ENCODE data around the gene RD3L.
A peak's percentile ranks its signal among the peaks of the same experiment; 100 is the strongest.
"Not testable (repeated sequence)": the region's sequence is repeated elsewhere in the genome, so short reads cannot be mapped to it uniquely, and the experiment has no call there.

Gene RD3L

DNA sequence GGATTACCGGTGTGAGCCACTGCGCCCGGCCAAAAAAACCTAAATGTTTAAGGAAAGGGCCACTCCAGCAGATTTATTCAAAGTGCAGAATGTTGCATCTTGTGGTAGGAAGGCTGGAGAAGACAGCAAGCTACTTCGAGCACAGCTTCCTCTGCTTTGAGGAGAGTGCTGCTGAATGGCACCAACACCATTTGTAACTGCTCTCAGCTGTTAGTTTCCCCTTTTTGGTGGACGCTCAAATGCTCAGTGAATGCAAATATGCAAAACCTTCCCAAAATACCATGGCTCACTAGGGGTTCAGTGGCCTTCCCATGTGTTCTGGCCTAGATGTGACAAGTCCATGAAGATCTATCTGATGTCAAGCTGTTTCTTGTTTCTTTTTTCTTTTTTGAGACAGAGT lies 17.0 kb downstream of the RD3L start:
- H3K36me3 ChIP-seq (ENCODE audit: insufficient read depth, low read length): no peaks in the 10 kb centered on the region
- no peaks in the 10 kb centered on the region for H3K9me3 ChIP-seq (ENCODE audit: low read length)
- H3K9ac ChIP-seq (ENCODE audit: low read length): no peak overlapping the region
- H3K27me3 ChIP-seq (ENCODE audit: control insufficient read depth in 1 of 2, insufficient read depth in 2 of 2, low read length in 2 of 2): no peaks in the 10 kb centered on the region
- H3K27ac ChIP-seq (ENCODE audit: low read depth, low read length): no peak overlapping the region
- H3K4me1 ChIP-seq (ENCODE audit: insufficient read depth, low read length): no peaks in the 10 kb centered on the region
- H3K4me3 ChIP-seq (ENCODE audit: low read depth in 1 of 2, low read length in 2 of 2): no peak overlapping the region

DNA sequence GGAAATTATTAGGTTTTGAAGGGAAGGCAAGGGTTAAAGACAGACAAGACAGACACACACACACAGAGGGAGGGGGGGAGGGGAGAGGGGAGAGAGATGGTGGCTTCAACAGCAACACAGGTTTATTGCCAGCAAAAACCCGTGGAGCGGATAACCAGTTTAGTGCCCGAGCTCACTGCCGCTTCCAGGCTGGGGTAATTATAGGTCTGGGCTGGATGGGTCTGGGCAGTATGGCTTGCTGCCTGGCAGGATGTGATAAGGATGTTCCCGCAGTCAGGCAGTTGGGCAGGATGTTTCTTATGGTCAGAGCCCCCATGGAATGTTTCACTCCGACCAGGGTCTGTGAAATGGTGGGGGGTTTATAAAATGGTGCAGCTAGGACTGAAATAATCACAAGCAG lies 18.5 kb downstream of the RD3L start:
- Histone ChIP-seq H3K27ac (ENCODE audit: low read depth, low read length) (no peak overlapping the region), H3K27me3 (ENCODE audit: control insufficient read depth in 1 of 2, insufficient read depth in 2 of 2, low read length in 2 of 2) (no peaks in the 10 kb centered on the region), H3K9ac (ENCODE audit: low read length) (no peak overlapping the region), H3K36me3 (ENCODE audit: insufficient read depth, low read length) (no peaks in the 10 kb centered on the region), H3K9me3 (ENCODE audit: low read length) (no peaks in the 10 kb centered on the region), H3K4me3 (ENCODE audit: low read depth in 1 of 2, low read length in 2 of 2) (no peak overlapping the region), H3K4me1 (ENCODE audit: insufficient read depth, low read length) (peaks cover 7% of the 10 kb centered on the region)

DNA sequence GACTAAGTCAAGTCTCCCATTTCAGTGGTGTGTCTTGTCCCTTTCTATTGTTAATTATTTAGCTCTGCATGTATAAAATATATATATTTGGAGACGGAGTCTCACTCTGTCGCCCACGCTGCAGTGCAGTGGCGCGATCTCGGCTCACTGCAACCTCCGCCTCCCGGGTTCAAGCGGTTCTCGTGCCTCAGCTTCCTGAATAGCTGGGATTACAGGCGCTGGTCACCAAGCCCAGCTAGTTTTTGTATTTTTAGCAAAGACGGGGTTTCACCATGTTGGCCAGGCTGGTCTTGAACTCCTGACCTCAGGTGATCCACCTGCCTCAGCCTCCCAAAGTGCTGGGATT lies 20.5 kb downstream of the RD3L start:
- not testable (repeated sequence) for H3K36me3 ChIP-seq (ENCODE audit: insufficient read depth, low read length); H3K27me3 ChIP-seq (ENCODE audit: control insufficient read depth in 1 of 2, insufficient read depth in 2 of 2, low read length in 2 of 2); H3K9me3 ChIP-seq (ENCODE audit: low read length); H3K27ac ChIP-seq (ENCODE audit: low read depth, low read length); H3K4me3 ChIP-seq (ENCODE audit: low read depth in 1 of 2, low read length in 2 of 2); H3K9ac ChIP-seq (ENCODE audit: low read length)
- H3K4me1 ChIP-seq (ENCODE audit: insufficient read depth, low read length): peaks cover 16% of the 10 kb centered on the region

DNA sequence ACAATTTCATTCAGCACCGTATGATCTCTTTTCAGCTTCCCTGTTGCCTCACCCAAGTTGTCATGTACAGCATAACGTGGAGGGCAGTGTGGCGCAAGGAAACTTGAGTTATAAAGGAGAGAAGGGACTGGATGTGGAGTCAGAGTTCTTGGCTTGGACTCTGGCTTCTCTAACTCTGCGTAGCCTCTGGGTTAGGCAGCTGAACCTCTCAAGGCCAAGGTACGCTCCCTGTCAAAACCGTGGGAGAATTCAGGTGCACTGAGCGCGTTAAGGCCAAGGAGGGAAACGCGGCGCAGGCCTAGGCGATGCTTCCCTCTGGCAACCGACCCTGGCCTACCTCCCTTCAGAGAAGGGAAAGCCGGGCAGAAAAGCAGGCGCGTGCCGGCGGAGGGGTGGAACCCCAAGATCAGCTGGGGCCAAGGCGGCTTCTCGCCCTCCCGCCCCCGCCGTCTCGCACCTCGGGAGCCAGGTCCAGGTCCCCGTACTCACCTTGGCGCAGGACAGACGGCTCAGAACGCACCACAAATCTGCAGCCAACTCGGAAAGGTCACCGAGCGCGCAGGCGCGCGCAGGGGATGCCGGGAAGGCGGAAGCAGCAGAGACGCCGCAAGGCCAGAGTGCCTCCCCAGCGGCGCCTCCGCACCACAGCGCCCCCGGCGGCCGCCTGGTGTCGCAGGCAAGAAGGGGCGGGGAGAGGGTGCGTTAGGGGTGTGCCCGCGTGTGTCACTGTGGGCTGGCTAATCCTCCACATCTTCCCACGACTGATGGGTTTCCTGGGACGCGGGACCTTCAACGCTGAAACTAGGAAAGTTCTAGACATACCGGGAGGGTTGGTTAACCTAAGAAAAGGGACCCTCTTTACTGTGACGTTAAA lies 21.1 kb downstream of the RD3L start:
- Histone ChIP-seq H3K4me1 (ENCODE audit: insufficient read depth, low read length) (peaks cover 16% of the 10 kb centered on the region), H3K9me3 (ENCODE audit: low read length) (no peaks in the 10 kb centered on the region), H3K4me3 (ENCODE audit: low read depth in 1 of 2, low read length in 2 of 2) (peak overlapping the region; percentile 80 to 99), H3K9ac (ENCODE audit: low read length) (peak overlapping the region; percentile 96), H3K27me3 (ENCODE audit: control insufficient read depth in 1 of 2, insufficient read depth in 2 of 2, low read length in 2 of 2) (no peaks in the 10 kb centered on the region), H3K27ac (ENCODE audit: low read depth, low read length) (peak overlapping the region; percentile 75), H3K36me3 (ENCODE audit: insufficient read depth, low read length) (peaks cover 9% of the 10 kb centered on the region)

DNA sequence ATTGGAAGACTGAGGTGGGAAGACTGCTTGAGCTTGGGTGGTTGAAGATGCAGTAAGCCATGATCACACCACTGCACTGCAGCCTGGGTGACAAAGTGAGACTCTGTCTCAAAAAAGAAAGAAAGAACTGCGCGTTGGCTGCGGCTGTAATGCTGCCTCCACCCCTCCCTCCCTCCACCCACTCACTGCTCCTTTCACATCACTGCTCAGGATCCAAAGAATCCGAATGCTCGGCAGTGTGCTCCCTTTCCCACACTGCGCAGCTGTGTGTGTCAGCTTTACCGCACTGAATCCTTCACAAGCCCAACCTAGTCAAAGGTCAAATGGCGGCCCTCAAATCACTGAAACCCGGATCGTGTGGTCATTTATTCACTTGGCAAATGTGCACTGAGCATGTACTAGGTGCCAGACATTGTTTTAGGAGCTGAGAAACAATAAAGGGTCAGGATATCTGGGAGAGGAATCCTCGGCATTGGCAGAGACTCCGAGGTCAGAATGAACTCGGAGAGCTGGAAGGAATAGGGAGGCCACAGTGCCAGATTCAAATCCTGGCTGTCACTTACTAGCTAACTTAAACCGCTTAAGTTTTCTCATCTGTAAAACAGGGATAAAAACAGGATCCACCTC lies 25.6 kb downstream of the RD3L start:
- Histone ChIP-seq H3K27me3 (ENCODE audit: control insufficient read depth in 1 of 2, insufficient read depth in 2 of 2, low read length in 2 of 2) (no peaks in the 10 kb centered on the region), H3K36me3 (ENCODE audit: insufficient read depth, low read length) (peaks cover 33% of the 10 kb centered on the region), H3K9ac (ENCODE audit: low read length) (no peak overlapping the region), H3K4me1 (ENCODE audit: insufficient read depth, low read length) (peaks cover 16% of the 10 kb centered on the region), H3K4me3 (ENCODE audit: low read depth in 1 of 2, low read length in 2 of 2) (no peak overlapping the region), H3K27ac (ENCODE audit: low read depth, low read length) (no peak overlapping the region), H3K9me3 (ENCODE audit: low read length) (no peaks in the 10 kb centered on the region)

DNA sequence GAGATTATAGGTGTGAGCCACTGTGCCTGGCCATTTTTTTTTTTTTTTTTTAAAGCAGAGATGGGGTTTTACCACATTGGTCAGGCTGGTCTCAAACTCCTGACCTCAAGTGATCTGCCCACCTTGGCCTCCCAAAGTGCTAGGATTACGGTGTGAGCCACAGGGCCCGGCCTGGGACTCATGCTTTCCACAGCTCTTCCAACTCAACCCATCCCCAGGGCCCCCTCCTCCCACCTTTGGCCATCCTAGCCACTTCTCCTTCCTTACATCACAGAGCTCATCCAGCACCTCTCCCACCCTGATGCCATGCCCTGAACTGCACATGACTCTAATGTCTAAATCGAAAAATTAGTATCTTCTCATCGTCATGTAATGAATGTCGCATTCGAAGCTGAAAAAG lies 26.7 kb downstream of the RD3L start:
- Histone ChIP-seq H3K9me3 (ENCODE audit: low read length) (no peaks in the 10 kb centered on the region), H3K27me3 (ENCODE audit: control insufficient read depth in 1 of 2, insufficient read depth in 2 of 2, low read length in 2 of 2) (no peaks in the 10 kb centered on the region), H3K4me3 (ENCODE audit: low read depth in 1 of 2, low read length in 2 of 2) (no peak overlapping the region), H3K4me1 (ENCODE audit: insufficient read depth, low read length) (peaks cover 16% of the 10 kb centered on the region), H3K9ac (ENCODE audit: low read length) (no peak overlapping the region), H3K36me3 (ENCODE audit: insufficient read depth, low read length) (peaks cover 42% of the 10 kb centered on the region), H3K27ac (ENCODE audit: low read depth, low read length) (no peak overlapping the region)

DNA sequence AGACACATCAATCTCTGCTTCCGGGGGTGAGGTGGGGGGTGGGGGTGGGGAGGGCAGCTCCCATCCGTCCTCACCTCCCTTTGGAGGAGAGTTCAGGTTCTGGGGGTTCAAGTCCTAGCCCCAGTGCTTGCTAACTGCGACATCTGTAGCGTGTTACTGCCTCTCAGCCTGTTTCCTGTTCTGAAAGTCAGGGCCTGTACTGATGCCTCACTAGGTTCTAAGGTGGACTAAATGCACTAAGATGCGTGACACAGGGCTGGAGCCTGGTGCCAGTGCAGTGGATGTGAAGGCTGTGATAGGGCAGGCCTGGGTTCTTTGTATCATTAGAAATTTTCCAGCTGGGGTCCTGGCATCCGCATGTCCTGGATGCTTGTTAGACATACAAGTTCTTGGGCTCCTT lies 31.3 kb downstream of the RD3L start:
- H3K9ac ChIP-seq (ENCODE audit: low read length): no peak overlapping the region
- H3K4me3 ChIP-seq (ENCODE audit: low read depth in 1 of 2, low read length in 2 of 2): no peak overlapping the region
- H3K27me3 ChIP-seq (ENCODE audit: control insufficient read depth in 1 of 2, insufficient read depth in 2 of 2, low read length in 2 of 2): no peaks in the 10 kb centered on the region
- no peak overlapping the region for H3K27ac ChIP-seq (ENCODE audit: low read depth, low read length)
- no peaks in the 10 kb centered on the region for H3K9me3 ChIP-seq (ENCODE audit: low read length)
- peaks cover 11% of the 10 kb centered on the region for H3K4me1 ChIP-seq (ENCODE audit: insufficient read depth, low read length)
- peaks cover 33% of the 10 kb centered on the region for H3K36me3 ChIP-seq (ENCODE audit: insufficient read depth, low read length)

DNA sequence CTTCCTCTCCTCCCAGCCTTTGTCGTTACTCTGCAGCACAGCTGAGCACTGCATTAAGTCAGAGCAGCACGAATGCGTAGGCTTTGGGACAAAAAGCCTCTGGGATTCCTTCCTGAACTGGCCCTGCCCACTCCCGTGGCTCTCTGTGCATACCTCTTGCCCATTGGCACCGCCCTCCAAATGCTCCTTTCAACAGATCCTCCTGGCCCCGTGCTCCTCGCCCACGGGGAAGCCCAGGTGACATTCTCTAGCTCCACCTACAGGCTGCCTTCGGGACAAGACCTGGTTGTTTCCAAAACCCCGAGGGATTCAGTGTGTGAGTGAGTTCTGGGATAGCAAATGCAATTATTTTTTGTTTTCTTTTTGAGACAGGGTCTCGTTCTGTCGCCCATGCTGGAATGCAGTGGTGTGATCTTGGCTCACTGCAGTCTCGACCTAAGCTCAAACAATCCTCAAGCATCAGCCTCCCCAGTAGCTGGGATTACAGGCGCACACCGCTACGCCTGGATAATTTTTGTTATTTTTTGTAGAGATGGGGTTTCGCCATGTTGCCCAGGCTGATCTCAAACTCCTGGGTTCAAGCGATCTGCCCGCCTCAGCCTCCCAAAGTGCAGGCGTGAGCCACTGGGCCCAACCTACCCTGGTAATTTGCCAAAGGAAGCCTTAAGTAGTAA lies 31.9 kb downstream of the RD3L start:
- Histone ChIP-seq H3K36me3 (ENCODE audit: insufficient read depth, low read length) (peaks cover 33% of the 10 kb centered on the region), H3K27ac (ENCODE audit: low read depth, low read length) (no peak overlapping the region), H3K27me3 (ENCODE audit: control insufficient read depth in 1 of 2, insufficient read depth in 2 of 2, low read length in 2 of 2) (no peaks in the 10 kb centered on the region), H3K4me3 (ENCODE audit: low read depth in 1 of 2, low read length in 2 of 2) (peak overlapping the region in 1 of 2 donors; percentile 44), H3K9me3 (ENCODE audit: low read length) (no peaks in the 10 kb centered on the region), H3K4me1 (ENCODE audit: insufficient read depth, low read length) (peaks cover 11% of the 10 kb centered on the region), H3K9ac (ENCODE audit: low read length) (no peak overlapping the region)

DNA sequence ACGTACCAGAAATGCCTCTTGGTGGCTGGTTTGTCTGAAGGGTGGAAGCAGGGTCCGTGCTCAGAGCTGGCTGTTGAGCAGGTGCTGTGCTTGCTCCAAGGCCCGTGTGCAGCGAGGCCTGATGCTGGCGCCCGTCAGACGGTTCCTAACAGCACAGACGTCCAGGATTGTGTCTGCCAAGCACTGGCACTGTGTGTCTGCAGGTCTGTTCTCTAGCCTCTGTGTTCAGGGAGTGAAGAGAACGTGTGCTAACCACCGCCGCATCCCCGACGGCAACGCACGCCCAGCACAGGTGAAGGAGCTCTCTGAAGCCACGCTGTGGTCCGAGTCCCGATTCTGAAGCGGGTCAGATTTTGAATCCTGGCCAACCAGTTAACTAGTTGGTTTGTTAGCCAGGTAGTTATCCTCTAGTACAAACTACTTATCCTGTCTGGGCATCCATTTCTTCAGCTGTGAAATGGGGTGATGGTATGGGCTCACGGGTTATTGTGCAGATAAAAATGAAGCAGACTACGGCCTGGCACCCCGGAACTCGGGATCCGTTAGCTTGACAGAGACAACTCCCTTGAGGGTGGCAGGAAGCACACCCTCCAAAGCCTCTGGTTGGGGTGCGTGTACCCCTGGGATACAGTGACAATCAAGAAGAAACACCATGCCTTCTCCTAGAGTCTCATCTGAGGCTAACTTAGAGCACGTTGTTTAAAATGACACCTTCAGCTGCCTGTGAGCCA lies 32.6 kb downstream of the RD3L start:
- Histone ChIP-seq H3K9ac (ENCODE audit: low read length) (no peak overlapping the region), H3K4me1 (ENCODE audit: insufficient read depth, low read length) (peaks cover 11% of the 10 kb centered on the region), H3K27me3 (ENCODE audit: control insufficient read depth in 1 of 2, insufficient read depth in 2 of 2, low read length in 2 of 2) (no peaks in the 10 kb centered on the region), H3K36me3 (ENCODE audit: insufficient read depth, low read length) (peaks cover 33% of the 10 kb centered on the region), H3K27ac (ENCODE audit: low read depth, low read length) (no peak overlapping the region), H3K9me3 (ENCODE audit: low read length) (no peaks in the 10 kb centered on the region), H3K4me3 (ENCODE audit: low read depth in 1 of 2, low read length in 2 of 2) (peak overlapping the region in 1 of 2 donors; percentile 44)

DNA sequence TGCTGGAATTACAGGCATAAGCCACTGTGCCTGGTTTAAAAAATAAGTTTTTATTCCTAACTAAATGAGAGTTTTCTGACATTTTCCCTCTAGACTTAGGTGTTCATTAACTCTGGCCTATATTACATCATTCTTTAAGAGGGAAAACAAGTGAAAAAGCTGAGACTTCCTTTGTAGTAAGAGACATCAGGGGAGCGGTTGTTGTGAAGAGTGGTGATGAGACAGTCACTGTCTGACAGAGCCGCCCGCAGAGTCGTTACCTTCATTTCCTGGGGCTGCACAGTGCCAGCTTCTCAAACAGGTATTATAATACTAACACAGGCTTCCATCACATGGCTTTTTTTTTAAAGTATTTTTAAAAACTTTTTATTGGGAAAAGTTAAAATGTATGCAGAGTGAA lies 33.7 kb downstream of the RD3L start:
- H3K9me3 ChIP-seq (ENCODE audit: low read length): no peaks in the 10 kb centered on the region
- no peak overlapping the region for H3K9ac ChIP-seq (ENCODE audit: low read length)
- H3K27me3 ChIP-seq (ENCODE audit: control insufficient read depth in 1 of 2, insufficient read depth in 2 of 2, low read length in 2 of 2): no peaks in the 10 kb centered on the region
- no peak overlapping the region for H3K4me3 ChIP-seq (ENCODE audit: low read depth in 1 of 2, low read length in 2 of 2)
- peaks cover 23% of the 10 kb centered on the region for H3K36me3 ChIP-seq (ENCODE audit: insufficient read depth, low read length)
- peaks cover 11% of the 10 kb centered on the region for H3K4me1 ChIP-seq (ENCODE audit: insufficient read depth, low read length)
- no peak overlapping the region for H3K27ac ChIP-seq (ENCODE audit: low read depth, low read length)

DNA sequence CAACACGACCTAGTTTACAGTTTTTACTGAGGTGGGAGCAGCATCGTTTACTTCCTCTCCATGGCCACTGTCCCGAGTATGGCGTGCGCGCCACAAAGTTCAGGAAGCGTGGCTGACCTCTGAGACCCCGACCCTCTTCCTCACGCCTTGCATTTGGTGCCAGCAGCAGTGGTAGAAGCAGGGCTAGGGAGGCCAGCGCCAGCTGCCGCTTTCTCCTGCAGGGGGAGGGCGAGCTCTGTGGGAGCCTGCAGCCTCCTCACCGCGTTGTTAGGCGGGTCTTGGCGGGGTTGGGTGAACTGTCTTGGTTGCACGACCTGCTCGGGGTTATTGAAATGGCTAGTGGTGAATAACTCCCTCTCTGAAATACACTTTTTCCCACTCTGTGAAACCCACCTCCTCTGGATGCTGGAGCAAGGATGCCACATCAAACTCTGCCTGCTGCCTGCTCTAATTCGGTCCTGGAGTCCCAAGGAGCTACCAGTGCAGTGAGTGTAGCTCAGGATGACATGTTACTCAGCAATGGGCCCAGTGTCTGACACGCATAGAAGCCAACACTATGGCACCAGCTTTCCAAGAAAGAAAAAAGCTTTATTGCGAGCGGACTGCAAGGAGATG lies 36.4 kb downstream of the RD3L start:
- H3K9me3 ChIP-seq (ENCODE audit: low read length): no peaks in the 10 kb centered on the region
- peaks cover 11% of the 10 kb centered on the region for H3K4me1 ChIP-seq (ENCODE audit: insufficient read depth, low read length)
- H3K27ac ChIP-seq (ENCODE audit: low read depth, low read length): no peak overlapping the region
- no peaks in the 10 kb centered on the region for H3K27me3 ChIP-seq (ENCODE audit: control insufficient read depth in 1 of 2, insufficient read depth in 2 of 2, low read length in 2 of 2)
- no peak overlapping the region for H3K9ac ChIP-seq (ENCODE audit: low read length)
- no peak overlapping the region for H3K4me3 ChIP-seq (ENCODE audit: low read depth in 1 of 2, low read length in 2 of 2)
- H3K36me3 ChIP-seq (ENCODE audit: insufficient read depth, low read length): peaks cover under 1% of the 10 kb centered on the region

All from muscle layer of colon (tissue), 2 donors.